Measurements from ENCODE around the gene ZNF474. TPM values are rescaled to one million over a fixed set of nuclear protein-coding genes. Genes with fewer than 3 reads are reported as not detected.
"Not testable (repeated sequence)": the region's sequence is repeated elsewhere in the genome, so short reads cannot be mapped to it uniquely, and the experiment has no call there.

ZNF474 gene
- total RNA-seq, 4 donors from 2014 or later, result 1.0 to 2.0 (median 1.4) TPM; not detected in 1

DNA sequence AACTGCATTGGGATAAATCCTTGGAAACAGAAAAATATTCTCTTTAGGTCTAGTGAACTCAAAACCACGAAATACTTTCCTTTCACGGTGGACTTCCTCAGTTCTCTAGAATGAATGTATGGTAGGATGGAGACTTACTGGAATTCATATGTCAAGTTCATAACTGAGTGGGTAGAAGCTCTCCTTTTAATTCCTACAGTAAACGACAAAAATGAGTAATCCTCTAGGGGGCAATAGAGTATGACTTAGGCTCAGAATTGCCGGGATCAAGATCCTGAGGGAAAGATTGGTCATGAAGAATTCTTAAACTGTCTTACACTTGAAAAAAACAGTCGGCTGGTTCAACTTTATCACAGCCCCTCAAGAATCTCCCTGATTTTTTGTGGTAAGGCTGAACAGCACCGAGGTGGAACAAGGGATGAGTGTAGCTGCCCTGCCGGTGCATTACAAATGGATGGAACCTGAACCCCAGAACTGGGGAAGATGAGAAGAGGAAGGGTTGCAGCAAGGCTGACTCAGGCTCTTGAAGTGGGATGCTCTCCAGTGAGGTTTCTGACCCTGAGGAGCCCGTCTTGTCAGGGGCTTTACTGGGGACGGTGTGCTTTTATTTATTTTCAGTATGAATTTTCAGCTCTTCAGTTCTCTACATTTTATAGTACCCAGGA, 37.3 kb upstream of the ZNF474 start:
- no peak for DNase-seq (ENCODE audit: low spot score in 2 of 2)
- 57% methylated on average over 9 of the region's 9 CpGs for WGBS

GRCh38 chr5:122093415-122094180, 35.7 kb upstream of the ZNF474 start:
- Histone ChIP-seq H3K27ac (peak overlapping the region; percentile 28), H3K36me3 (no peaks in the 10 kb centered on the region)

More for the DNA sequence above, 37.3 kb upstream of the ZNF474 start:
- Histone ChIP-seq H3K4me1 (peaks cover 6% of the 10 kb centered on the region), H3K27ac (no peak overlapping the region), H3K36me3 (no peaks in the 10 kb centered on the region), H3K27me3 (no peaks in the 10 kb centered on the region), H3K9me3 (no peaks in the 10 kb centered on the region), H3K4me3 (no peak overlapping the region)
- TF ChIP-seq, protein P1, sequence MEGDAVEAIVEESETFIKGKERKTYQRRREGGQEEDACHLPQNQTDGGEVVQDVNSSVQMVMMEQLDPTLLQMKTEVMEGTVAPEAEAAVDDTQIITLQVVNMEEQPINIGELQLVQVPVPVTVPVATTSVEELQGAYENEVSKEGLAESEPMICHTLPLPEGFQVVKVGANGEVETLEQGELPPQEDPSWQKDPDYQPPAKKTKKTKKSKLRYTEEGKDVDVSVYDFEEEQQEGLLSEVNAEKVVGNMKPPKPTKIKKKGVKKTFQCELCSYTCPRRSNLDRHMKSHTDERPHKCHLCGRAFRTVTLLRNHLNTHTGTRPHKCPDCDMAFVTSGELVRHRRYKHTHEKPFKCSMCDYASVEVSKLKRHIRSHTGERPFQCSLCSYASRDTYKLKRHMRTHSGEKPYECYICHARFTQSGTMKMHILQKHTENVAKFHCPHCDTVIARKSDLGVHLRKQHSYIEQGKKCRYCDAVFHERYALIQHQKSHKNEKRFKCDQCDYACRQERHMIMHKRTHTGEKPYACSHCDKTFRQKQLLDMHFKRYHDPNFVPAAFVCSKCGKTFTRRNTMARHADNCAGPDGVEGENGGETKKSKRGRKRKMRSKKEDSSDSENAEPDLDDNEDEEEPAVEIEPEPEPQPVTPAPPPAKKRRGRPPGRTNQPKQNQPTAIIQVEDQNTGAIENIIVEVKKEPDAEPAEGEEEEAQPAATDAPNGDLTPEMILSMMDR (IDR thresholded peaks at IDR 0.05), result peak in 1 of 2 donors; percentile 13
- TF ChIP-seq POLR2A (IDR thresholded peaks at IDR 0.05), result no peak

DNA sequence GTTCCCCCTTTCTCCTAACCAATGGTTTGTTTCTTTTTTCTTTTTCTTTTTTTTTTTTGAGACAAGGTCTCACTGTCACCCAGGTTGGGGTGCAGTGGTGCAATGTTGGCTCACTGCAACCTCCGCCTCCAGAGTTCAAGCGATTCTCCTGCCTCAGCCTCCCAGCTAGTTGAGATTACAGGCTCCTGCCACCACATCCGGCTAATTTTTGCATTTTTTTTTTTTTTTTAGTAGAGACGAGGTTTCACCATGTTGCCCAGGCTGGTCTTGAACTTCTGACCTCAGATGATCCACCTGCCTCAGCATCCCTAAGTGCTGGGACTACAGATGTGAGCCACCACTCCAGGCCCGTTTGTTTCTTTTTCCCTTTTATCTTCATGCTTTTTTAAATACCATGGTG, 35.1 kb upstream of the ZNF474 start:
- DNase-seq (ENCODE audit: low spot score in 2 of 2); H3K9me3 ChIP-seq; H3K36me3 ChIP-seq; H3K4me3 ChIP-seq; H3K4me1 ChIP-seq; H3K27me3 ChIP-seq: not testable (repeated sequence)
- peak overlapping the region; percentile 11 for H3K27ac ChIP-seq
- WGBS, result 90% methylated on average over 5 of the region's 5 CpGs

More at GRCh38 chr5:122093415-122094180, 35.7 kb upstream of the ZNF474 start:
- 53% methylated on average over 7 of the region's 7 CpGs for WGBS
- DNase-seq (ENCODE audit: low spot score in 2 of 2), result no peak
- H3K4me1 ChIP-seq, result peaks cover 6% of the 10 kb centered on the region
- H3K4me3 ChIP-seq, result no peak overlapping the region
- H3K9me3 ChIP-seq, result no peaks in the 10 kb centered on the region
- no peak for TF ChIP-seq POLR2A (IDR thresholded peaks at IDR 0.05)
- TF ChIP-seq, protein P1 (IDR thresholded peaks at IDR 0.05), result no peak
- no peak for TF ChIP-seq EP300 (IDR thresholded peaks at IDR 0.05)
- TF ChIP-seq POLR2AphosphoS5 (IDR thresholded peaks at IDR 0.05), result no peak
- no peaks in the 10 kb centered on the region for H3K27me3 ChIP-seq

- TF ChIP-seq, protein P1 (IDR thresholded peaks at IDR 0.05), result no peak
- no peak for TF ChIP-seq POLR2A (IDR thresholded peaks at IDR 0.05)
- no peak for TF ChIP-seq POLR2AphosphoS5 (IDR thresholded peaks at IDR 0.05)
- TF ChIP-seq EP300 (IDR thresholded peaks at IDR 0.05), result no peak
- WGBS, result 50% methylated on average over 3 of the region's 3 CpGs
- Histone ChIP-seq H3K9me3 (no peaks in the 10 kb centered on the region), H3K36me3 (no peaks in the 10 kb centered on the region), H3K27me3 (no peaks in the 10 kb centered on the region), H3K4me1 (no peaks in the 10 kb centered on the region), H3K4me3 (no peak overlapping the region), H3K27ac (no peak overlapping the region)
- DNase-seq (ENCODE audit: low spot score in 2 of 2), result no peak
Measured at GRCh38 chr5:122095158-122095557, 34.2 kb upstream of the ZNF474 start.

GRCh38 chr5:122097391-122097790, 32.0 kb upstream of the ZNF474 start:
- TF ChIP-seq, protein P1 (IDR thresholded peaks at IDR 0.05), result no peak
- no peak for TF ChIP-seq EP300 (IDR thresholded peaks at IDR 0.05)
- no peak for TF ChIP-seq POLR2AphosphoS5 (IDR thresholded peaks at IDR 0.05)
- no peak for TF ChIP-seq POLR2A (IDR thresholded peaks at IDR 0.05)
- WGBS, result 74% methylated on average over 1 of the region's 1 CpG
- DNase-seq (ENCODE audit: low spot score in 2 of 2), result no peak
- Histone ChIP-seq H3K4me1 (no peaks in the 10 kb centered on the region), H3K27ac (no peak overlapping the region), H3K27me3 (no peaks in the 10 kb centered on the region), H3K4me3 (no peak overlapping the region), H3K36me3 (no peaks in the 10 kb centered on the region), H3K9me3 (no peaks in the 10 kb centered on the region)
